PC-3 (cell line): Measurements from ENCODE around the gene HHIPL1.

Source experiments
- EZH2 ChIP-seq: fragments of 300-600 bp; sonication (generic); IDR thresholded peaks from one replicate; pipeline ENCODE4 v1.6.1; 2017; ENCODE audit warnings: antibody characterized with exemption, mild to moderate bottlenecking, low read length; ENCODE audit not compliant: unreplicated experiment
- TF ChIP-seq, protein P1 (sequence below): fragments of 300-600 bp; sonication (generic); conservative IDR thresholded peaks from 2 replicates; pipeline ENCODE4 v1.5.1; 2017; ENCODE audit warnings: antibody characterized with exemption, low read depth, mild to moderate bottlenecking, low read length

- no peak for TF ChIP-seq EZH2
- TF ChIP-seq, protein P1, sequence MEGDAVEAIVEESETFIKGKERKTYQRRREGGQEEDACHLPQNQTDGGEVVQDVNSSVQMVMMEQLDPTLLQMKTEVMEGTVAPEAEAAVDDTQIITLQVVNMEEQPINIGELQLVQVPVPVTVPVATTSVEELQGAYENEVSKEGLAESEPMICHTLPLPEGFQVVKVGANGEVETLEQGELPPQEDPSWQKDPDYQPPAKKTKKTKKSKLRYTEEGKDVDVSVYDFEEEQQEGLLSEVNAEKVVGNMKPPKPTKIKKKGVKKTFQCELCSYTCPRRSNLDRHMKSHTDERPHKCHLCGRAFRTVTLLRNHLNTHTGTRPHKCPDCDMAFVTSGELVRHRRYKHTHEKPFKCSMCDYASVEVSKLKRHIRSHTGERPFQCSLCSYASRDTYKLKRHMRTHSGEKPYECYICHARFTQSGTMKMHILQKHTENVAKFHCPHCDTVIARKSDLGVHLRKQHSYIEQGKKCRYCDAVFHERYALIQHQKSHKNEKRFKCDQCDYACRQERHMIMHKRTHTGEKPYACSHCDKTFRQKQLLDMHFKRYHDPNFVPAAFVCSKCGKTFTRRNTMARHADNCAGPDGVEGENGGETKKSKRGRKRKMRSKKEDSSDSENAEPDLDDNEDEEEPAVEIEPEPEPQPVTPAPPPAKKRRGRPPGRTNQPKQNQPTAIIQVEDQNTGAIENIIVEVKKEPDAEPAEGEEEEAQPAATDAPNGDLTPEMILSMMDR: no peak
These were observed 7.3 kb upstream of the HHIPL1 start for GRCh38 chr14:99637624-99638023.
